Measurements from ENCODE around the gene CHCHD3.

DNA sequence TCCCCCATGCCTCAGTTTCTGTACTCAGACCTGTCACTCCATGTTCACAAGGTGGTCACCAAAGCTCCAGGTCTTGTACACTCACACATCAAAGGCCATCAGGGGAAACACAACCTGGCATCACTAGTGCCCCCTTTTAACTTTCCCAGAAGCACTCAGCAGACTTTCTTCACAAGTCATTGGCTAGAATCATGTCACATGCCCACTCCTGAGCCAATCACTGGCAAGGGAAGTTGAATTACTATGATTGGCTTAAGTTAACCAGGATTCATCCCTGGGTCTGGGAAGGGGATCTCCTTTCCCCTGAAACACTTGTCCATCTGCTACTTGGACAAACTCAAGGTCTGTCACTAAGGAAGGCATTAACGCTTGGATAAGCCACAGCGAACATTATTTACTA is 311.8 kb downstream of the CHCHD3 start:
- no peak for TF ChIP-seq POLR2A (IDR thresholded peaks at IDR 0.05)
- TF ChIP-seq CTCF (IDR thresholded peaks at IDR 0.05), result no peak
- TF ChIP-seq POLR2AphosphoS5 (IDR thresholded peaks at IDR 0.05), result no peak

All from breast epithelium (tissue), 3 donors.